T-cell (primary cell): ENCODE measurements around the gene FOXP1. TPM values are rescaled to one million over a fixed set of nuclear protein-coding genes. Genes with fewer than 3 reads are reported as not detected.

ENCODE experiments used
- ATAC-seq, 4 experiments: fragments of 200-7000 bp in 3 of 4; fragments of 150-1000 bp in 1 of 4; cut with Tn5 transposase; replicated peaks in 1 of 4; 1 replicate in 3 of 4; 2 replicates in 1 of 4; pipeline ENCODE4 v1.10.0; 2021; ENCODE audit warnings: moderate library complexity in 3 of 4, mild to moderate bottlenecking in 2 of 4, moderate number of reproducible peaks in 1 of 4
- CTCF ChIA-PET, 2 donors: fragments of 300-600 bp; sonication (Branson Sonifier 250); formaldehyde crosslinking; loops; one replicate each; lab custom pipeline; 2022; ENCODE audit warnings: antibody characterized with exemption in 2 of 2; lab: Charles Lee
- POLR2A ChIA-PET, 2 donors: fragments of 300-600 bp; sonication (Branson Sonifier 250); formaldehyde crosslinking; loops; one replicate each; lab custom pipeline; 2022; ENCODE audit warnings: antibody characterized with exemption in 2 of 2; lab: Charles Lee
- DNase-seq, 35 experiments: peaks; one replicate each; pipeline versions ENCODE4 v3.0.0 to v3.0.0-alpha.2; 2013 to 2023
- H3K27ac ChIP-seq: one replicate; pipeline ENCODE4 v1.5.1; 2013; ENCODE audit warnings: low read length
- H3K27me3 ChIP-seq, 2 experiments: replicated peaks in 1 of 2; 1 replicate in 1 of 2; 2 replicates in 1 of 2; pipeline versions ENCODE4 v1.6.1 to v1.7.0; 2013; ENCODE audit warnings: low read length in 1 of 2, mixed read lengths in 1 of 2; ENCODE audit not compliant: control insufficient read depth in 2 of 2, insufficient read depth in 2 of 2; ENCODE audit errors: extremely low read depth in 1 of 2
- H3K36me3 ChIP-seq, 2 donors: 1 replicate in 1 of 2; 2 replicates in 1 of 2; pipeline versions ENCODE4 v1.6.1 to v1.7.0; 2013; ENCODE audit warnings: low read length in 1 of 2; ENCODE audit not compliant: control insufficient read depth in 2 of 2, insufficient read depth in 1 of 2; ENCODE audit errors: extremely low read depth in 1 of 2
- H3K4me1 ChIP-seq, 2 experiments: 1 replicate in 1 of 2; 2 replicates in 1 of 2; pipeline versions ENCODE4 v1.6.1 to v1.7.0; 2013; ENCODE audit warnings: low read length in 2 of 2, mixed read lengths in 1 of 2; ENCODE audit not compliant: insufficient read depth in 2 of 2, control insufficient read depth in 1 of 2; ENCODE audit errors: extremely low read depth in 1 of 2
- H3K4me3 ChIP-seq, 2 donors: 1 replicate in 1 of 2; 2 replicates in 1 of 2; pipeline versions ENCODE4 v1.5.1 to v1.7.0; 2013; ENCODE audit warnings: mild to moderate bottlenecking in 2 of 2, low read length in 1 of 2, moderate library complexity in 1 of 2; ENCODE audit not compliant: control insufficient read depth in 1 of 2; ENCODE audit errors: extremely low read depth in 1 of 2
- H3K9me3 ChIP-seq: 2 replicates; pipeline ENCODE4 v1.7.0; 2013
- H3K27ac Mint-ChIP-seq, 2 donors: one replicate each; pipeline ENCODE4 v1.8.0; 2020 to 2021; ENCODE audit warnings: mild to moderate bottlenecking in 2 of 2, mixed read lengths in 2 of 2
- H3K27me3 Mint-ChIP-seq, 2 donors: one replicate each; pipeline ENCODE4 v1.8.0; 2021 to 2022; ENCODE audit warnings: mixed read lengths in 2 of 2
- H3K36me3 Mint-ChIP-seq: one replicate; pipeline ENCODE4 v1.8.0; 2021; ENCODE audit warnings: mixed read lengths
- H3K4me1 Mint-ChIP-seq, 3 donors: one replicate each; pipeline ENCODE4 v1.8.0; 2020 to 2022; ENCODE audit warnings: mixed read lengths in 3 of 3, mild to moderate bottlenecking in 1 of 3
- H3K4me3 Mint-ChIP-seq, 3 donors: one replicate each; pipeline ENCODE4 v1.8.0; 2020 to 2022; ENCODE audit warnings: mild to moderate bottlenecking in 3 of 3, mixed read lengths in 3 of 3, moderate library complexity in 3 of 3
- H3K9me3 Mint-ChIP-seq, 3 donors: one replicate each; pipeline ENCODE4 v1.8.0; 2020 to 2022; ENCODE audit warnings: mixed read lengths in 3 of 3
- WGBS: methylation state at CpG from one replicate; pipeline ENCODE4 v1.1.5; 2013; ENCODE audit warnings: missing lambda C conversion rate; ENCODE audit not compliant: insufficient coverage; 5-methylcytosine and 5-hydroxymethylcytosine counted together
- total RNA-seq, 35 experiments: library from RNA in 6 of 35; stranded (reverse) in 6 of 35; fragments of 120-200 nt in 1 of 35; gene quantifications; one replicate each; pipeline versions ENCODE4 v1.2.1 to v1.2.4 and lab custom pipeline; 2013 to 2026

FOXP1 gene
- total RNA-seq, 5 donors from 2014 or later (not counting 1 experiment from before 2014, with no cell fraction given), result 258 to 586 (median 290) TPM

- no peaks in the 10 kb centered on the region for H3K27me3 ChIP-seq
- Mint-ChIP-seq H3K4me1 (peaks cover 72 to 80% (median 78%) of the 10 kb centered on the region in 3 donors), H3K36me3 (peaks cover 20% of the 10 kb centered on the region), H3K27ac (peak overlapping the region; percentile 19 to 66), H3K4me3 (peak overlapping the region in 1 of 3 donors; percentile 31), H3K27me3 (no peaks in the 10 kb centered on the region), H3K9me3 (no peaks in the 10 kb centered on the region)
- CTCF ChIA-PET, result interaction anchor here in 1 of 2 donors (0.7 kb wide), 1 partner anchor 55 kb away, joined by 11 read pairs; no protein-coding TSS in a partner anchor
- peaks cover 5% of the 10 kb centered on the region in 2 experiments for H3K4me1 ChIP-seq
- 60% methylated on average over 1 of the region's 4 CpGs for WGBS
- DNase-seq (no peak), ATAC-seq (no peak)
- H3K36me3 ChIP-seq, result no peaks in the 10 kb centered on the region
- no peaks in the 10 kb centered on the region for H3K9me3 ChIP-seq
- H3K4me3 ChIP-seq, result no peak overlapping the region
- no peak overlapping the region for H3K27ac ChIP-seq
- POLR2A ChIA-PET, result interaction anchor here (0.6 to 1.1 kb wide), 3 partner anchors 14 to 229 kb away, joined by 8 to 17 read pairs (median 10); no protein-coding TSS in a partner anchor
These were observed 379.6 kb downstream of the FOXP1 start for GRCh38 chr3:71203727-71204488.

GRCh38 chr3:71202848-71203533 is 380.5 kb downstream of the FOXP1 start:
- Histone ChIP-seq H3K27ac (no peak overlapping the region), H3K27me3 (no peaks in the 10 kb centered on the region), H3K36me3 (peaks cover 0 to 1% of the 10 kb centered on the region in 2 donors), H3K4me1 (peaks cover 5% of the 10 kb centered on the region in 2 experiments), H3K9me3 (no peaks in the 10 kb centered on the region), H3K4me3 (no peak overlapping the region)
- Mint-ChIP-seq H3K36me3 (peaks cover 17% of the 10 kb centered on the region), H3K4me3 (no peak overlapping the region), H3K4me1 (peaks cover 63 to 71% (median 69%) of the 10 kb centered on the region in 3 donors), H3K27ac (peak overlapping the region in 1 of 2 donors; percentile 9), H3K9me3 (no peaks in the 10 kb centered on the region), H3K27me3 (no peaks in the 10 kb centered on the region)
- ChIA-PET CTCF (interaction anchor here in 1 of 2 donors (0.7 kb wide), 1 partner anchor 56 kb away, joined by 11 read pairs; no protein-coding TSS in a partner anchor), POLR2A (interaction anchor here (0.6 to 1.1 kb wide), 3 partner anchors 15 to 258 kb away, joined by 3 to 17 read pairs (median 8); no protein-coding TSS in a partner anchor)
- ATAC-seq (peak in 1 of 4 experiments; percentile 29), DNase-seq (no peak)
- 100% methylated on average over 1 of the region's 5 CpGs for WGBS

- CTCF ChIA-PET, result no interaction called here
These were observed 381.6 kb downstream of the FOXP1 start for GRCh38 chr3:71201939-71202338.

GRCh38 chr3:71197841-71198565 is 385.5 kb downstream of the FOXP1 start:
- Mint-ChIP-seq H3K27ac (no peak overlapping the region), H3K9me3 (no peaks in the 10 kb centered on the region), H3K4me1 (peaks cover 49 to 62% (median 53%) of the 10 kb centered on the region in 3 donors), H3K4me3 (no peak overlapping the region), H3K27me3 (no peaks in the 10 kb centered on the region), H3K36me3 (peaks cover 41% of the 10 kb centered on the region)
- no peak overlapping the region for H3K4me3 ChIP-seq
- H3K36me3 ChIP-seq, result peaks cover 3 to 27% of the 10 kb centered on the region in 2 donors
- WGBS, result 100% methylated on average over 13 of the region's 21 CpGs
- H3K27ac ChIP-seq, result no peak overlapping the region
- ATAC-seq (no peak), DNase-seq (no peak)
- POLR2A ChIA-PET, result interaction anchor here in 1 of 2 donors (0.8 kb wide), 1 partner anchor 28 kb away, joined by 3 read pairs; no protein-coding TSS in a partner anchor
- no peaks in the 10 kb centered on the region for H3K27me3 ChIP-seq
- peaks cover 0 to 2% of the 10 kb centered on the region in 2 experiments for H3K4me1 ChIP-seq
- CTCF ChIA-PET, result interaction anchor here (0.6 to 1.4 kb wide), 2 partner anchors 14 to 1335 kb away, joined by 3 read pairs; no protein-coding TSS in a partner anchor
- H3K9me3 ChIP-seq, result no peaks in the 10 kb centered on the region

More at GRCh38 chr3:71201939-71202338, 381.6 kb downstream of the FOXP1 start:
- Mint-ChIP-seq H3K9me3 (no peaks in the 10 kb centered on the region), H3K27me3 (no peaks in the 10 kb centered on the region), H3K4me1 (peaks cover 62 to 70% (median 65%) of the 10 kb centered on the region in 3 donors), H3K36me3 (peaks cover 23% of the 10 kb centered on the region), H3K4me3 (no peak overlapping the region), H3K27ac (no peak overlapping the region)
- H3K27me3 ChIP-seq, result no peaks in the 10 kb centered on the region
- H3K4me1 ChIP-seq, result peaks cover 5% of the 10 kb centered on the region in 2 experiments
- ATAC-seq (no peak), DNase-seq (no peak)
- POLR2A ChIA-PET, result no interaction called here
- H3K36me3 ChIP-seq, result peaks cover 3 to 12% of the 10 kb centered on the region in 2 donors
- no peaks in the 10 kb centered on the region for H3K9me3 ChIP-seq
- no peak overlapping the region for H3K4me3 ChIP-seq
- WGBS, result 83% methylated on average over 1 of the region's 1 CpG
- H3K27ac ChIP-seq, result no peak overlapping the region

GRCh38 chr3:71195492-71195891 is 388.0 kb downstream of the FOXP1 start:
- Mint-ChIP-seq H3K36me3 (peaks cover 41% of the 10 kb centered on the region), H3K9me3 (no peaks in the 10 kb centered on the region), H3K27ac (peak overlapping the region in 1 of 2 donors; percentile 16), H3K4me3 (no peak overlapping the region), H3K27me3 (no peaks in the 10 kb centered on the region), H3K4me1 (peaks cover 51 to 65% (median 51%) of the 10 kb centered on the region in 3 donors)
- H3K4me3 ChIP-seq, result no peak overlapping the region
- H3K4me1 ChIP-seq, result no peaks in the 10 kb centered on the region
- DNase-seq (no peak), ATAC-seq (no peak)
- CTCF ChIA-PET, result no interaction called here
- POLR2A ChIA-PET, result no interaction called here
- peaks cover 3 to 27% of the 10 kb centered on the region in 2 donors for H3K36me3 ChIP-seq
- no peaks in the 10 kb centered on the region for H3K27me3 ChIP-seq
- WGBS, result no CpG with 5 or more reads among the region's 5 CpGs
- H3K9me3 ChIP-seq, result no peaks in the 10 kb centered on the region
- no peak overlapping the region for H3K27ac ChIP-seq
